ENCODE results near the gene PBX4.
A peak's percentile ranks its signal among the peaks of the same experiment; 100 is the strongest.

The PBX4 gene

DNA sequence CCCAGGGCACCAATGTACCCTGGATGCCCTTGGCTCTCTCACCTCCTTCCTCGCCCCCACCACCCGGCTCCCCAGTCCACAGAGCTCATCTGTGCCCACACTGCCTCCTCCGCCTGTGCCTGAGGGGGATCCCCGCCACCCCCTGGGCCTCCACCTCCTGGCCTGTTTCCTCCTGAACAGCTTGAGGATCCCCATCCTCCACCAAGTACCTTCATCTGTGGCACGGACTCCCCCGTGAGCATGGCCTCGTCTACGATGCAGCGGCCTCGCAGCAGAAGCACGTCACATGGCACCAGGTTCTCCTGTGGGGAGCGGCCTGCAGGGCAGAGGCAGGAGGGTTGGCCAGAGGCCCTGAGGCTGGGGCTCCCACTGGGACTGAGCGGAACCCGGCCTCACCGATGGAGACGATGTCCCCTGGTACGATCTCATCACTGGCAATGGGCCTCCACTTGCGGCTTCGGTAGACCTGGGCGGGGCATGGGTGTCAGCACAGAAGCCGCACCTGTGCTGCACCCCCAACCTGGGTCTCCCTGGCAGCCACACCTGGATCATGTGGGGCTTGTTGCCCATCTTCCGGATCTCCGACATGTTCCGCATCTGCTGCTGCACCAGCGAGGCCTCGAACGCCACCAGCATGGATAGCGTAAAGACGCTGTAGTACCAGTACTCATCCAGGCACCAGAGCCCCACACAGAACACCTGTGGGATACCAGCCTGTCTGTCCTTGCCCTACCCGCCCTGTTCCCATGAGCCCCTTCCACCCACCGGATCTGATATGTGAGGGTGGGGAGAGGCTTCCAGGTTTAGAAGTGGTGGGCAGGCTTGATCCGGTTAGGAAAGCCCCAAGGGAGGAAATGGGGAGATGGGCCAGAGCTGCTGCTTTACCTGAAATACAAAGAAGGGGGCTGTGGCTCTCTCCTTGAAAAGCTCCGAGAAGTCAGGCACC, 38.2 kb upstream of the PBX4 start:
- no peak for DNase-seq (ENCODE audit: low read depth in 1 of 2, low spot score in 1 of 2)

DNA sequence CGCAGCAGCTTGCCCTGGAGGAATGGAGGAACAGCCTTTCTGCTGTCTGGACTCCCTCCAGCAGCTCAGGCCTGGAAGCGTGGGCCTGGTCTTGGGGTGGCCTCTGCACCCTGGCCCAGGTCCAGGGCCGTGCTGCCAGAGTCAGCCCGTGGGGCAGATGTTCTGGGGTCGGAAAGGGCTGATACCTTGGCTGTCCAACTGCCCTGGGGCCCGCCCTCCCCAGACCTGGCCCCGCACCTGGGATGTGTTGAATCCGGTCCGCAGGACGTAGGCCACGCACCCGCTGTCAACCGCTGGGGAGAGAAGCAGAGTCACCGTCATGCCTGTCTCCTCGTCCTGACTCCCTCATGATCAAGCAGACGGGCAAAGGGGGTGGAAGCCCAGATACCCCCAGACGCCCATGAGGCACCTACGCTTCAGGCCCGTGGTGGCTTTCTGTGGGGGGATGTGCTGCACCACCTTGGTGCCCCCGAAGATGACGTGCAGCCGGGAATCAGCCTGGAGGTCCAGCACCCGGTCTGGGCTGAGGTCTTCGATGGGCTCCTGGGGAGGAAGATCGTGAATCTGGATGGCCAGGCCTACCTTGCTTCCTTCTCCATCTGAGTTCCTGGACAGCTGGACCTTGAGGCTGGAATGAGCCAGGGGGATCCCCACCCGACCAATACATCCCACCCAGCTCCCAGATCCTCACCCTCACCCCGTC, 37.3 kb upstream of the PBX4 start:
- no peak overlapping the region for H3K4me3 ChIP-seq (replicated peaks; ENCODE audit: insufficient read depth, low read length)
- H3K27me3 ChIP-seq (ENCODE audit: insufficient read depth, poor library complexity, severe bottlenecking) = no peaks in the 10 kb centered on the region
- TF ChIP-seq GABPA (IDR thresholded peaks at IDR 0.05; ENCODE audit: low read depth) (no peak), SPI1 (IDR thresholded peaks at IDR 0.05; ENCODE audit: borderline replicate concordance, low read depth) (no peak), POLR2AphosphoS5 (IDR thresholded peaks at IDR 0.05; ENCODE audit: low read depth) (no peak), REST (IDR thresholded peaks at IDR 0.05; ENCODE audit: insufficient replicate concordance, low read depth) (no peak)
- TF ChIP-seq, protein P1, sequence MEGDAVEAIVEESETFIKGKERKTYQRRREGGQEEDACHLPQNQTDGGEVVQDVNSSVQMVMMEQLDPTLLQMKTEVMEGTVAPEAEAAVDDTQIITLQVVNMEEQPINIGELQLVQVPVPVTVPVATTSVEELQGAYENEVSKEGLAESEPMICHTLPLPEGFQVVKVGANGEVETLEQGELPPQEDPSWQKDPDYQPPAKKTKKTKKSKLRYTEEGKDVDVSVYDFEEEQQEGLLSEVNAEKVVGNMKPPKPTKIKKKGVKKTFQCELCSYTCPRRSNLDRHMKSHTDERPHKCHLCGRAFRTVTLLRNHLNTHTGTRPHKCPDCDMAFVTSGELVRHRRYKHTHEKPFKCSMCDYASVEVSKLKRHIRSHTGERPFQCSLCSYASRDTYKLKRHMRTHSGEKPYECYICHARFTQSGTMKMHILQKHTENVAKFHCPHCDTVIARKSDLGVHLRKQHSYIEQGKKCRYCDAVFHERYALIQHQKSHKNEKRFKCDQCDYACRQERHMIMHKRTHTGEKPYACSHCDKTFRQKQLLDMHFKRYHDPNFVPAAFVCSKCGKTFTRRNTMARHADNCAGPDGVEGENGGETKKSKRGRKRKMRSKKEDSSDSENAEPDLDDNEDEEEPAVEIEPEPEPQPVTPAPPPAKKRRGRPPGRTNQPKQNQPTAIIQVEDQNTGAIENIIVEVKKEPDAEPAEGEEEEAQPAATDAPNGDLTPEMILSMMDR (IDR thresholded peaks at IDR 0.05; ENCODE audit: insufficient read depth, low read length) = no peak
- no peak for DNase-seq (ENCODE audit: low read depth in 1 of 2, low spot score in 1 of 2)
- H3K27ac ChIP-seq (replicated peaks) = no peak overlapping the region

More for the DNA sequence above, 38.2 kb upstream of the PBX4 start:
- TF ChIP-seq GABPA (IDR thresholded peaks at IDR 0.05; ENCODE audit: low read depth) (no peak), SPI1 (IDR thresholded peaks at IDR 0.05; ENCODE audit: borderline replicate concordance, low read depth) (no peak)
- Histone ChIP-seq H3K4me3 (replicated peaks; ENCODE audit: insufficient read depth, low read length) (no peak overlapping the region), H3K27me3 (ENCODE audit: insufficient read depth, poor library complexity, severe bottlenecking) (no peaks in the 10 kb centered on the region), H3K27ac (replicated peaks) (no peak overlapping the region)

GRCh38 chr19:19655051-19655594, 36.6 kb upstream of the PBX4 start:
- Histone ChIP-seq H3K27me3 (ENCODE audit: insufficient read depth, poor library complexity, severe bottlenecking) (no peaks in the 10 kb centered on the region), H3K4me3 (replicated peaks; ENCODE audit: insufficient read depth, low read length) (no peak overlapping the region), H3K27ac (replicated peaks) (no peak overlapping the region)
- DNase-seq (ENCODE audit: low read depth in 1 of 2, low spot score in 1 of 2) = no peak
- TF ChIP-seq SPI1 (IDR thresholded peaks at IDR 0.05; ENCODE audit: borderline replicate concordance, low read depth) (no peak), POLR2AphosphoS5 (IDR thresholded peaks at IDR 0.05; ENCODE audit: low read depth) (peak; percentile 19; the same call in 1 of the 2 replicates), GABPA (IDR thresholded peaks at IDR 0.05; ENCODE audit: low read depth) (no peak)
- TF ChIP-seq, protein P1 (IDR thresholded peaks at IDR 0.05; ENCODE audit: insufficient read depth, low read length) = no peak

- TF ChIP-seq GABPA (IDR thresholded peaks at IDR 0.05; ENCODE audit: low read depth) (no peak), SPI1 (IDR thresholded peaks at IDR 0.05; ENCODE audit: borderline replicate concordance, low read depth) (no peak), POLR2AphosphoS5 (IDR thresholded peaks at IDR 0.05; ENCODE audit: low read depth) (no peak), REST (IDR thresholded peaks at IDR 0.05; ENCODE audit: insufficient replicate concordance, low read depth) (no peak)
- TF ChIP-seq, protein P1 (IDR thresholded peaks at IDR 0.05; ENCODE audit: insufficient read depth, low read length) = no peak
Observed at GRCh38 chr19:19654441-19654840, 36.0 kb upstream of the PBX4 start.

More at GRCh38 chr19:19654441-19654840, 36.0 kb upstream of the PBX4 start:
- Histone ChIP-seq H3K27me3 (ENCODE audit: insufficient read depth, poor library complexity, severe bottlenecking) (no peaks in the 10 kb centered on the region), H3K27ac (replicated peaks) (no peak overlapping the region), H3K4me3 (replicated peaks; ENCODE audit: insufficient read depth, low read length) (no peak overlapping the region)
- DNase-seq (ENCODE audit: low read depth in 1 of 2, low spot score in 1 of 2) = no peak
